ENCODE data around the gene TRAF3IP1. TPM values are rescaled to one million over a fixed set of nuclear protein-coding genes. Genes with fewer than 3 reads are reported as not detected.

TRAF3IP1 gene
- total RNA-seq, 2 experiments from 2014 or later = 7.9 to 9.2 TPM

DNA sequence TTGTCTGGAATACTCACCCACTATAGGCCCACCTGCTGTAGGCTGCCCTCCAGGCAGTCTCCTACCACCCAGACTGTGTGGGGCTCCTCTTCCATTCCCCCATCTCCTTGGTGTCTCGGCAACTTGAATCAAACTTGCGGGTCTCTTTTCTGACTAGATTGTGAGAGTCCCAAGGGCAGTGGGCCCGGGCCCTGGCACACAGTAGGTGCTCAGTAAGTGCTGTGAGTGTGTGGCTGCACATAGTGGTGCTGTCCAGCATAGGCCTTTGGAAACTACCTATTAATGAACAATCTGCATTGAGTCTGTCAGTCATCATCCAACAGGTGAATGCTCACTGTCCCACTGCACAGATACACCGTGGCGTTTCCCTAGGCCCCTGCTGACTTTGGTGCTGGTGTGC is 62.8 kb downstream of the TRAF3IP1 start:
- H3K36me3 Mint-ChIP-seq (ENCODE audit: low read depth) = peaks cover 7% of the 10 kb centered on the region
- POLR2A ChIA-PET = no interaction called here
- CTCF ChIA-PET = interaction anchor here (1.3 kb wide), 1 partner anchor 13 kb away, joined by 3 read pairs; no protein-coding TSS in a partner anchor
- H3K27ac Mint-ChIP-seq = no peak overlapping the region
- H3K9me3 Mint-ChIP-seq = no peaks in the 10 kb centered on the region
- no peak overlapping the region for H3K4me3 Mint-ChIP-seq
- no peak for DNase-seq
- peaks cover 34% of the 10 kb centered on the region for H3K4me1 Mint-ChIP-seq
- no peaks in the 10 kb centered on the region for H3K27me3 Mint-ChIP-seq

DNA sequence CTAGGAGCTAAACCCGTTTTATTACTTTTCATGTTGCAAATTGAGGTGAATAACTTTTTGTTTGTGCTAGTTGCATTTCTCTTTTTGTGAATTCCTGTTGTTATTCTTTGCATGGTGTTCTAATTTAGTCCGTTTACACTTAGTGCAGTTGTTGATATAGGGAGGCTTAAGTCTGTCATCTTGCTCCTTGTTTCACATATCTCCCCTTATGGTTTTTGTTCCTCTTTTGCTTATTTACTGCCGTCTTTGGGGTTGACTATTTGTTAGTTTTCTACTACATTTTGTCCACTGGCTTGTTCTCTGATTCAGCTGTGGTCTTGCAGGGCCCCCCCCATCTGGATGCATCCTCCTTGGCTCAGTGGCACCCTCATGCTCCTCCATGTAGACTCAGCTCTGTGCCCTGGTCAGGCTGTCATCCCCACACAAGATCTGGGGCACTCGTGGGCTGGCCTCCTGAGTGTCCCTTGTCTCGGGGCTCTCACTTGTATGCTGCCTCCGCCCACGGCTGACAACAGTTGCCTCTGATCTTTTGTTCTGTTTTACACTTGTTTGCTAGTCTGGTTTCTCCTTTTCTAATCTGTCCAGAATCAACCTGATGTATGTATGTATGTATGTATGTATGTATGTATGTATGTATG is 63.5 kb downstream of the TRAF3IP1 start:
- no peak for DNase-seq
- no peak overlapping the region for H3K27ac Mint-ChIP-seq
- ChIA-PET POLR2A (interaction anchor here (0.5 kb wide), 1 partner anchor 80 kb away, joined by 4 read pairs; no protein-coding TSS in a partner anchor), CTCF (no interaction called here)
- peaks cover 7% of the 10 kb centered on the region for H3K36me3 Mint-ChIP-seq (ENCODE audit: low read depth)
- no peaks in the 10 kb centered on the region for H3K27me3 Mint-ChIP-seq
- H3K4me1 Mint-ChIP-seq = peaks cover 34% of the 10 kb centered on the region
- no peak overlapping the region for H3K4me3 Mint-ChIP-seq
- no peaks in the 10 kb centered on the region for H3K9me3 Mint-ChIP-seq

- no peak for DNase-seq
- Mint-ChIP-seq H3K9me3 (no peaks in the 10 kb centered on the region), H3K36me3 (ENCODE audit: low read depth) (no peaks in the 10 kb centered on the region), H3K27me3 (no peaks in the 10 kb centered on the region), H3K27ac (no peak overlapping the region), H3K4me1 (peaks cover 8% of the 10 kb centered on the region), H3K4me3 (no peak overlapping the region)
- ChIA-PET POLR2A (no interaction called here), CTCF (no interaction called here)
Measured at GRCh38 chr2:238387332-238387731, 67.0 kb downstream of the TRAF3IP1 start.

GRCh38 chr2:238388794-238389193 is 68.5 kb downstream of the TRAF3IP1 start:
- CTCF ChIA-PET = no interaction called here
- POLR2A ChIA-PET = no interaction called here
- Mint-ChIP-seq H3K27ac (no peak overlapping the region), H3K4me3 (no peak overlapping the region), H3K27me3 (no peaks in the 10 kb centered on the region), H3K9me3 (no peaks in the 10 kb centered on the region), H3K36me3 (ENCODE audit: low read depth) (no peaks in the 10 kb centered on the region), H3K4me1 (peaks cover 8% of the 10 kb centered on the region)
- DNase-seq = no peak

DNA sequence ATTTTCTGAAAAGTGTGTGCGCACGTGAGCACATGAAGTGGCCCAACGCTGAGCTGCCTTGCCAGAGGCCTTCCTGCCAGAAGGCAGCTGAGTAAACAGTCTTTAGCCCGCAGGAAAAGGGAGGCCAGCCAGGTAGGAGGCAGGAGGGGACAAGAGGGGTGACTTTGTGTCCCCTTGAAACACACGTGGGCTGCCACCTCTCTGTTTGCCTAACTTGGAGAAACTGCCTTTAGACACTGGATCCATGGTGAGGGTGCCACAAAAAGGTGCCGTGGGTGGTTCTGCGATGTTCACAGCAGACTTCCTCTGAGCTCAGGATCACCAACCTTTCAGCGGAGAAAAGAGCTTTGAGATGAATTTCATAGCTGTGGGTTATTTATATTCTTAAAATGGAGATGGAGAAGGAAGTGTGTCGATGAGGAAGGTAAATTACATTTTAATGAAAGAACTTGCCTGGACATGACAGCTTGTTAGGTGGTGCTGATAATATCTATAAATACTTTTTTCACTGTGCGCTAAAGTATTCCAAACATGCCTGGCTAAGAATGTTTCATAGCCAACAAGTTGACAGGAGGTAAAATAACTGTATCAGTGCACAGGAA is 69.8 kb downstream of the TRAF3IP1 start:
- DNase-seq = no peak

DNA sequence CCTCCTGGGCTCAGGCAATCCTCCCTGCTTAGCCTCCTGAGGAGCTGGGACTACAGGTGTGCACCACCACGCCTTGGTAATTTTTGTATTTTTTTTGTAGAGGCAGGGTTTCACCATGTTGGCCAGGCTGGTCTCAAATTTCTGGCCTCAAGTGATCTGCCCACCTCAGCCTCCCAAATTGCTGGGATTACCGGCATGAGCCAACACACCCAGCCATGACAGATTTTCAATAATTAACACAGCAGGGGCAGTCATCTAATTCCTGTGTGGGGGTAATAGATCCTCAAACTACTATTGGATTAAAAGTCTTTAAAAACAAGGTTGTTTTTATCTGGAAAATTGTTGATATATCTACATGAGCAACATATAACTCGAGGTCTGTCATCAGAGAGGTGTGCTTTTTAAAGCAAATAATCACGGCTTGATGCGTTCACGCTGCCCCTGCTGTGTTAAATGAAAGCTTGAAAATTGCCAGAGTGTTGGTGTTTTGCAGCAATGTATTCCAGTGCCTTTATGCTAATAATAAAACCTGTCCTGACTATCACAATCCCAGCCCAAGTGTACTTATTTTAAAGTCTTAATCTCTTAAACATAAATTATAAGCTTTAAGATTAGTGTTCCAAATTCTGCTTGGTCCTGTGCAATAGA is 70.8 kb downstream of the TRAF3IP1 start:
- no peak overlapping the region for H3K4me3 Mint-ChIP-seq
- H3K27ac Mint-ChIP-seq = no peak overlapping the region
- no peaks in the 10 kb centered on the region for H3K36me3 Mint-ChIP-seq (ENCODE audit: low read depth)
- ChIA-PET POLR2A (no interaction called here), CTCF (no interaction called here)
- peaks cover 8% of the 10 kb centered on the region for H3K4me1 Mint-ChIP-seq
- H3K9me3 Mint-ChIP-seq = no peaks in the 10 kb centered on the region
- H3K27me3 Mint-ChIP-seq = no peaks in the 10 kb centered on the region
- DNase-seq = no peak

More for the DNA sequence above, 69.8 kb downstream of the TRAF3IP1 start:
- H3K27me3 Mint-ChIP-seq = no peaks in the 10 kb centered on the region
- ChIA-PET POLR2A (interaction anchor here (0.8 kb wide), 1 partner anchor 686 kb away, joined by 3 read pairs; no protein-coding TSS in a partner anchor), CTCF (no interaction called here)
- no peak overlapping the region for H3K27ac Mint-ChIP-seq
- no peaks in the 10 kb centered on the region for H3K36me3 Mint-ChIP-seq (ENCODE audit: low read depth)
- no peak overlapping the region for H3K4me3 Mint-ChIP-seq
- H3K4me1 Mint-ChIP-seq = peaks cover 8% of the 10 kb centered on the region
- no peaks in the 10 kb centered on the region for H3K9me3 Mint-ChIP-seq

DNA sequence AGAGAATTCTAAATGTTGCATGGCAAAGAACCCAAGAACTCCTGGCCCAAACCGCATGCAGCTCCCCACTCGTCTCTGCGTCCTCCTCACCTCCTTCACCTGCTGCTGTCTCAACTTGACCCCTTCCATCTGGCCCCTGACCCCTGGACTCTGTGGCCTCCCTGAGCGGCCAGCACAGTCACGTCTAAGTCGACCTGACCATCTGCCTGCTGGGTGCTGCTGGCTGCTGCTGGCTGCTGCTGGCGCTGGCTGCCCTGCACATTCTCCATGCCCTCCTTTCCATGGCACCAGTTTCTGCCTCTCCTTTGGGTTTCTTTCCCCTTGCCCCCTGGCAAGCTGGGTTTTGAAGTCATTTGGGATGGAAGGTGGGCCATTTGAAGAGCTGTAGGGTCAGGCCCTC is 76.3 kb downstream of the TRAF3IP1 start:
- Mint-ChIP-seq H3K36me3 (ENCODE audit: low read depth) (no peaks in the 10 kb centered on the region), H3K4me3 (no peak overlapping the region), H3K27me3 (no peaks in the 10 kb centered on the region), H3K4me1 (no peaks in the 10 kb centered on the region), H3K9me3 (no peaks in the 10 kb centered on the region), H3K27ac (no peak overlapping the region)
- no peak for DNase-seq
- ChIA-PET CTCF (interaction anchor here (1.3 kb wide), 1 partner anchor 10 kb away, joined by 6 read pairs; no protein-coding TSS in a partner anchor), POLR2A (no interaction called here)

GRCh38 chr2:238397356-238397755 is 77.0 kb downstream of the TRAF3IP1 start:
- Mint-ChIP-seq H3K36me3 (ENCODE audit: low read depth) (no peaks in the 10 kb centered on the region), H3K27me3 (no peaks in the 10 kb centered on the region), H3K4me3 (no peak overlapping the region), H3K4me1 (no peaks in the 10 kb centered on the region), H3K9me3 (no peaks in the 10 kb centered on the region), H3K27ac (no peak overlapping the region)
- no peak for DNase-seq
- ChIA-PET POLR2A (no interaction called here), CTCF (interaction anchor here (1.3 kb wide), 1 partner anchor 9 kb away, joined by 6 read pairs; no protein-coding TSS in a partner anchor)

GRCh38 chr2:238398577-238398976 is 78.3 kb downstream of the TRAF3IP1 start:
- Mint-ChIP-seq H3K36me3 (ENCODE audit: low read depth) (no peaks in the 10 kb centered on the region), H3K4me1 (no peaks in the 10 kb centered on the region), H3K27ac (no peak overlapping the region), H3K9me3 (no peaks in the 10 kb centered on the region), H3K4me3 (no peak overlapping the region), H3K27me3 (no peaks in the 10 kb centered on the region)
- POLR2A ChIA-PET = no interaction called here
- CTCF ChIA-PET = no interaction called here
- no peak for DNase-seq

- Mint-ChIP-seq H3K27me3 (no peaks in the 10 kb centered on the region), H3K4me3 (no peak overlapping the region), H3K36me3 (ENCODE audit: low read depth) (no peaks in the 10 kb centered on the region), H3K27ac (no peak overlapping the region), H3K9me3 (no peaks in the 10 kb centered on the region), H3K4me1 (no peaks in the 10 kb centered on the region)
- ChIA-PET POLR2A (no interaction called here), CTCF (no interaction called here)
- DNase-seq = no peak
Measured at GRCh38 chr2:238399094-238399493, 78.8 kb downstream of the TRAF3IP1 start.

GRCh38 chr2:238401551-238401950 is 81.2 kb downstream of the TRAF3IP1 start:
- Mint-ChIP-seq H3K27me3 (no peaks in the 10 kb centered on the region), H3K4me1 (peaks cover 5% of the 10 kb centered on the region), H3K4me3 (no peak overlapping the region), H3K36me3 (ENCODE audit: low read depth) (no peaks in the 10 kb centered on the region), H3K9me3 (no peaks in the 10 kb centered on the region), H3K27ac (no peak overlapping the region)
- CTCF ChIA-PET = no interaction called here
- POLR2A ChIA-PET = no interaction called here
- DNase-seq = no peak

GRCh38 chr2:238403632-238404405 is 83.5 kb downstream of the TRAF3IP1 start:
- H3K4me3 Mint-ChIP-seq = no peak overlapping the region
- H3K9me3 Mint-ChIP-seq = no peaks in the 10 kb centered on the region

More at GRCh38 chr2:238403632-238404405, 83.5 kb downstream of the TRAF3IP1 start:
- no peak overlapping the region for H3K27ac Mint-ChIP-seq
- H3K36me3 Mint-ChIP-seq (ENCODE audit: low read depth) = no peaks in the 10 kb centered on the region
- H3K27me3 Mint-ChIP-seq = no peaks in the 10 kb centered on the region
- peaks cover 5% of the 10 kb centered on the region for H3K4me1 Mint-ChIP-seq
- no peak for DNase-seq
- CTCF ChIA-PET = interaction anchor here (0.5 kb wide), 1 partner anchor 1847 kb away, joined by 3 read pairs; no protein-coding TSS in a partner anchor
- POLR2A ChIA-PET = no interaction called here
